RPMI8226 (cell line): Measurements from ENCODE around the gene WNT7B.
A peak's percentile ranks its signal among the peaks of the same experiment; 100 is the strongest.
"Not testable (repeated sequence)": the region's sequence is repeated elsewhere in the genome, so short reads cannot be mapped to it uniquely, and the experiment has no call there.

ENCODE experiments used
- DNase-seq: peaks from one replicate; pipeline ENCODE4 v3.0.0-alpha.2; 2015

WNT7B gene

GRCh38 chr22:46007848-46008261 is 30.9 kb upstream of the WNT7B start:
- DNase-seq: no peak

GRCh38 chr22:46007003-46007847 is 30.3 kb upstream of the WNT7B start:
- peak; percentile 76 for DNase-seq

- peak; percentile 89 for DNase-seq
These were observed 29.5 kb upstream of the WNT7B start for GRCh38 chr22:46006379-46007002.

- DNase-seq: not testable (repeated sequence)
These were observed 28.2 kb upstream of the WNT7B start for GRCh38 chr22:46005116-46005705.

- DNase-seq: no peak
These were observed 27.3 kb upstream of the WNT7B start for GRCh38 chr22:46004105-46004866.

GRCh38 chr22:46003271-46004091 is 26.5 kb upstream of the WNT7B start:
- no peak for DNase-seq

- DNase-seq: no peak
These were observed 25.9 kb upstream of the WNT7B start for GRCh38 chr22:46002757-46003270.

GRCh38 chr22:46001426-46002106 is 24.6 kb upstream of the WNT7B start:
- no peak for DNase-seq

GRCh38 chr22:46001046-46001425 is 24.1 kb upstream of the WNT7B start:
- DNase-seq: no peak

GRCh38 chr22:46000081-46001027 is 23.4 kb upstream of the WNT7B start:
- DNase-seq: no peak

- no peak for DNase-seq
These were observed 22.5 kb upstream of the WNT7B start for GRCh38 chr22:45999379-45999971.

- DNase-seq: no peak
These were observed 21.8 kb upstream of the WNT7B start for GRCh38 chr22:45998638-45999378.

GRCh38 chr22:45997777-45998637 is 21.0 kb upstream of the WNT7B start:
- no peak for DNase-seq

GRCh38 chr22:45997077-45997776 is 20.3 kb upstream of the WNT7B start:
- DNase-seq: peak; percentile 94

- no peak for DNase-seq
These were observed 19.5 kb upstream of the WNT7B start for GRCh38 chr22:45996241-45997076.

- no peak for DNase-seq
These were observed 18.6 kb upstream of the WNT7B start for GRCh38 chr22:45995405-45996101.
